ENCODE results near the gene ATP1A3.

ATP1A3 gene

DNA sequence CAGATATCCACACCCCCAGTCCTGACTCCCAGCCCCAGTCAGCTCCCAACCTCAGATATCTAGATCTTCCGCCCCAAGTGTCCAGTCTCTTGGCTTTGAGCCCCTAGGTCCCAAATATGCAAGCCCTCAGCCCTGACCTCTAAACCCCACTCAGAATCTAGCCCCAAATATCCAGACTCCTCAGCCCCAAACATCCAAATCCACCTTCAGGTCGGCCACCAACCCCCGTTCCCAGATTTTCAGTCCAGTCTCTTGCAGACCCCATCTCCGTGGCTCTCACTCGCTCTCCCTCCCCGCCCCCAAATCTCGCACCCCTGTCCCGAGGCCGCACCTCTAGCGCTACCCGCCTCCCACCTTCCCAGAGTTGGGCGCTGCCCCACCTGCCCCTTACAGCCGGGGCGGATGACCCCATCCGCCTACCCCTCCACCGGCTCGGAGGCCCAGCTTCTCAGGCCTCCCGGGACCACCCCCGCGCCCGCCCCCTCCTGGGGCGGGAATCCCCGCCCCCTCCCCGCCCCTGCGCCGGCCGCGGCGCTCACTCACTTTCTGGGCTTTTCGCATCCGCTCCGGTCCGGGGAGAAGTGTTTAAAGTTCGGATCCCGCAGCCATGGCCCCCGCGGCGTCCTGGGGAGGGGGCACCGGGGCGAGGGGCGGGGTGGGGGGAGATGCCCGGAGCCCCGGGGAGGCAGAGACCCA lies 66.4 kb downstream of the ATP1A3 start:
- no peak for DNase-seq

DNA sequence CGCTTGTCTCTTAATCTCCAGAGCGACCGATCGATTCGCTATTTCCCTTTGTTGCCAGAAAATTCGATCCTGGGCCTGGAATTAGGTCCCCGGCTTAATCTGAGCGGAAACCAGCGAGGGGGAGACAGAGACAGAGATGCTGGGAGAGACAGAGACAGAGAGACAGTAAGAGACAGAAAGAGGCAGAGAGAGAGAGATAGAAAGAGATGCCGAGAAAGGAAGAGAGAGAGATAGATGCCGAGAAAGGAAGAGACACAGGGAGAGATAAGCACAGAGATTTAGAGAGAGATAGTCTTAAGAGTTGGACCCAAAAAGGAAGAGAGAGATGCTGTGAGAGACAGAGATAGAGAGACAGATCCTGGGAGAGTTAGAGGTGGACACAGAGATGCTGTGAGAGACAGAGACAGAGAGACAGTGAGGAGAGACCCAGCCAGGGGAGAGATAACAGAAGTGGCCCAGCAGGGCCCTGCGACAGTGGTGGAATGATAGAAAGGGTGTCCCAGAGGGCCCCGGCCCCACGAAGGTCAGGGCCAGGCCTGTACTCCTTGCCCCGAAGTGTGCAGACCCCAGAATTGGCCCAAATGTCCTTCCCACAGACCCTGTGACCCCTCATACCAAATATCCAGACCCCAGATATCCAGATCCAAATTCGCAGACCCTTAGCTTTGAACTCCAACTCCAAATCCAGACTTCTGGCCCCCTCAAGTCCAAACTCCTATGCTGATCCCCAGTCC lies 67.1 kb downstream of the ATP1A3 start:
- no peak for DNase-seq

DNA sequence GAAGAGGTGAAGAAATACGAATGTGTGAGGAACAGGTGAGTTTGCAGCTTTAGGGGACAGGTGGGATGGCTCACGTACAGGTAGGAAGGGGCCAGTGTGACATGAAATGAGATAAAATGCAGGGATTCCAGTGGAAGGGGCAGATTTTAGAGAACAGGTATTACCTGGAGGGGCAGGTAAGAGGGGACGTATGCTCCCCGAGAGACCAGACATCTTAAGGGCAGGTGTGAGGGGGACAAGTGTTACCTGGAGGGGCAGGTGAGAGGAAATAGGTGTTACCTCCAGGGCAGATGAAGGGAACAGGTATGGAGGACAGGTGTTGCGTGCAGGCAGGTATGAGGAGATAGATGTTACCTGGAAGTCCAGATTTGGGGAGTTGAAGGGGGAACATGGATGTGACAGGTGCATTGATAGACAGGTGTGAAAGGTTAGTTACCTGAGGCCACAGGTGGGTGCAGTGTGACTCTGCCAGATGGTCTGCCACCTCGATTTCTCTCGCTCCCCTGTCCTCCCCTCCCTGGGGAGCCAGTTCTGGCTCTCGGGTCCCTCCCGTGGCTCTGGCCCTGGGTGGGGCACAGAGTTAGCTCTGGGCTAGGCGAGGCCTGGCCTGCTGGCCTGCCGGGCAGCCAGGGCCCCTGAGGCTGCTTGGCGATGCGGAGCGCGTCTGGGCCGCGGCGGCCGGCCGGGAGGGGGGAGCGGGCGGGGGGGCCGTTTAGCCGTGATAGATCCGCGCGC lies 67.8 kb downstream of the ATP1A3 start:
- DNase-seq, result no peak

DNA sequence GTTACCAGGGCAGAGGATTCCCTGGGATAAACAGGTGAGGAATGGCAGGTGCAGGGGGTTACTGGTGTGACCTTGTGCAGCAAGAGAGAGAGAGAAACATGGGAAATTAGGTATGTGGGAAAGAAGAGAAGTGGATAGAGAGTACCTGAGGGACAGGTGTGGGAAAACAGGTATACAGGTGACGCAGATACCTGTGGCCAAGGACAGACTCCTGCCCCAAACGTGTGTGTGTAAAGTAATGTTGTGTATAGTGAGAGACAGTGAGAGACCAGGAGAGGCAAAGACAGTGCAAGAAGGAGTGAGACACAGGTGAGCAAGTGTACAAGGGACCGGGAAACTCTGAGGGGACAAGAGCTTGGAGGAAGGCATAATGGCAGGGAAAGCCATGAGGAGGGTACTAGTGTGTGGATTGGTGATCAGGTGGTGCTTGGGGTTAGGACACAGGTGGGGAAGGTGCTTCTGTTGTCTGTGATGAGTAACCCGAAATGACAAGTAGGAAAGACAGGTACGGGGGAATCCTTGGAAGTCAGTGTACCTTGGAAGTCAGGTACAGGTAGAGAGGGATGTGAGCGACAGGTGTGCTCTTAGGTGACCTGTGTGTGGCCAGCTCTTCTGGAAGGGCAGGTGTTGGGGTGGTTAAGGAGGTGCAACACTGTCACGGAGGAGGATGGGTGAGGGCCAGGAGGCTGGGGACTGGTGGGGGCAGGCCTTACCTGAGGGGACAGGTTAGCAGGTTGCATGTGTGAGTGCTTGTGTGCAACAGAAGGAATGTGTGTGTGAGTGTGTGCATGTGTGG lies 68.6 kb downstream of the ATP1A3 start:
- DNase-seq, result no peak

DNA sequence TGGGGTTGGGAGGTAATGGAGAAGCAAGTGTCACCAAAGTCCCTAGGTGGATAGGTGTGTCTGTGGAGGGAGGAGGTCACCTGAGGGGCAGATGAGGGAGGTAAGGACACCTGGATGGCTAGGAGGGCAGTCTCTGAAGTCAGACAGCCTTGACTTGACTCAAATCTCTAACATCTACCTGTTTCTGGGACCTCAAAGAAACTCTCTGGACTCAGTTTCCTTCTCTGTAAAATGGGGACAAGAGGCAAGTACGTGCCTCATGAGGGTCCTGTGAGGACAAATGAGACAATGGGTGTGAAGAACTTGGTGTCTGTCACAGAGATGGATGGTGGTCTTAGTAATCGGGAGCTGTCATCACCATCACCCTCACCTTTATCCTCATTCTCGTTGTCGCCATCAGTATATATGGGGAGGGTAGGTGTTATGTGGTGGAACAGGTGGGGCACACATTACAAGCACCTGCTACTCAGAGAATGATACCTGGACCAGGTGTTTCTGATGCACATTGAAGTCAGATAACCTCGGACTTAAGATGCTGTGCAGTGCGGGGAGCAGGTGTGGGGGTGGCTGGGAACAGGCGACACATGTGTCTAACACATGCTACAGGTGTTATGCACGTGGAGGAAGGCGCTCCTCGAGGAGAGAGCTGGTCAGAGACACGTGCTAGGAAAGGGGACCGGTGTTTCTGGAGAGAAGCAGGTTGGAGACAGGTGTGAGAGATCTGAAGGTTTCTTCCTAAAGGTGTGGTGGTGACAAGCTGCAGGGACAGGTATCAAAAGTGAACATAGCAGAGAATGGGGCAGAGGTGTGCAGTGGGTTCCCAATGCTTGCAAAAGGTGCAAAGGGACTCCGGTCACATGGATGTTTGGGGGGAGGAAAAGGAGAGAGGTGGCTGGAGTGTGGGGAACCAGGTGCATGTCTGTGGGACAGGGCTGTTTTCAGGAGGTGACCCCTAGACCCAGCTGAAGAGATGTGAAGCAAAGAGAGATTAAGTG lies 69.6 kb downstream of the ATP1A3 start:
- DNase-seq, result no peak

DNA sequence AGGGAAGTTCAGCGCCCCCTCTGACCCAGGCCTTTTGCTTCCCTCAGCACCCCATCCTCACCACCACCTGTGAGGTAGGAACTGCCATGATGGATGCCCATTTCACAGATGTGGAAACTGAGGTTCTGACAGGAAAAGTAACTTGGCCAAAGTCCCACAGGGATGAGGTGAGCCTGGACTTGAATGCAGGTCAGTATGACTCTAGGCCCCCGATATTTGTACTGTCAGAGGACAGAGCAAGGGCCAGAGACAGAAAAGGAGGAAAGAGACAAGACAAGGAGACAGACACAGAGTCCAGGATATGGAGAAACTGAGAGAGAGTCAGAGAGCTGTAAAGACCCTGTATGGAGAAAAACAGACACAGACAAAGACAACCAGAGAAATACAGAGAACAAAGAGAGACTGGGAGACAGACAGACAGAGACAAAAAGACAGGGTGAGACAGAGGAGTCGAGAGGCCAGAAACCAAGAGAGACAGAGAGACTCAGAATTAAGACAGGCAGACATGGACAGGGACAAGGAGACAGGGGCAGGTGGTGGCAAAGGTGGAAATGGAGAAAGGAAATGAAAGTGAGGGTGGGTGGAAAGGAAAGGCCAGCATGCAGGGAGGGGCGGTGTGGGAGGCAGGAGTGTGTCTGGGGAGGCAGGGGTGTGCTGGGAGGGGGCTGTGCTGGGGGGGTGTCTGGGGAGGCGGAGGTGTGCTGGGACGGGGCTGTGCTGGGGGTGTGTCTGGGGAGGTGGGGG lies 70.8 kb downstream of the ATP1A3 start:
- DNase-seq, result no peak

DNA sequence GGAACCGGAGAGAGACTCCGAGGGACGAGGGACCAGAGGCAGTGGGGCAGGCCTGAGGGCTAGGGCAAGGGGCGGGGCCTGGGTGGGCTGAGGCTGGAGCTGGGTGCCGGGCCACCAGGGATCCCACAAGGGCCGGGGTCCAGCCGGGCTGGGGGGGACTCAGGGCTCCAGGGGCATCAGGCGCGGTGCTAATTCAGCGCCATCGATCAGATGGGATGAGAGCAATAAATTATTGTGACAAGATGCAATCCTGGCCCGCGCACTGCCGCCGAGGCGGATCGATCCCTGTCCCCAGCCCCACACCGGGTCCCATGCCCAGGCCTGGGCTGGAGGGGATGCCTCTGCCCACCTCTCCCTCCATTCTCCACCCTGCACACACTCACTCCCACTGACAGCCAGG lies 71.4 kb downstream of the ATP1A3 start:
- no peak for DNase-seq

DNA sequence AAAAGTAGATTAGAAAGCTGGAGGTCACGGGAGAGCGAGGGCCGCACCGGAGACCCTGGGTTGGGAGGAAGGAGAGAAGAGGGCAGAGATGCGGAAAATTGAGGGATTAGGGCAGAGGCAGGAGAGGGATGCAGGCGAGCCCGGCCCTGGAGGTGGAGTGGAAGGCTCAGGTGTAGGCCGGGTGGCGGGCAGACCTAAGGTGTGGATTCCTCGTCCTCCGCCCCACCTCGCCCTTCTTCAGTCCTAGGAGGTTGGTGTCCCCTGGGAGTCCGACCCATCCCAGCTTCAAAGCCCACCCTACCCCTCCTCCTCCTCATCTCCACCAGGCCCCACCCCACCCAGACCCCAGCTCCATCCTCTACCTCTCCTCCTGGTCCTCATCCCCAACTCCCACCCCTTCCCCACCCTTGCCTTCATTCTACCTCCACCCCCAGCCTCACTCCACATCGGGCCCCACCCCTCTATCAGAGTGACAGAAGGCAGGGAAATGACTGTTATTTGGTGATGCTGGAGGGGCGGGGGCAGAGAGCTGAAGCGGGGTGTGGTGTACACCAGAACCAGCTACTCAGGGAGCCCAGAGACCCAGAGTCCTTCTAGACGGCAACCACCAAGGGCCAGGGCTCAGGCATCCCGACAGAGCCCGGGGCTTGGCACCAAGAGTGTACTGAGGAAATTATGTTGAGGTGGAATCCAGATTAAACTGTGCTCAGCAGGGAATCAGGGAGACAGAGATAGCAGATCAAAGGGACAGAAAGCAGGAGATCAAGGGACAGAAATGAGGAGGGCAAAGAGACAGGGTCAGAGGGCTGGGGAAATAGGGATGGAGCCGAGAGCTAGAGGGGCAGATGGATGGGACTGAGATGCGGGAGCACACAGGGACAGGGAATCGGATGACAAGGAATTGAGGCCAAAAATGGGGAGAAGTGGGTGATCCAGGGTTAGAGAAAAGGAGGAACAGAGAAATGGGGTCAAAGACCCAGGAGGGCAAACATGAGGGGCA lies 72.2 kb downstream of the ATP1A3 start:
- DNase-seq, result no peak

DNA sequence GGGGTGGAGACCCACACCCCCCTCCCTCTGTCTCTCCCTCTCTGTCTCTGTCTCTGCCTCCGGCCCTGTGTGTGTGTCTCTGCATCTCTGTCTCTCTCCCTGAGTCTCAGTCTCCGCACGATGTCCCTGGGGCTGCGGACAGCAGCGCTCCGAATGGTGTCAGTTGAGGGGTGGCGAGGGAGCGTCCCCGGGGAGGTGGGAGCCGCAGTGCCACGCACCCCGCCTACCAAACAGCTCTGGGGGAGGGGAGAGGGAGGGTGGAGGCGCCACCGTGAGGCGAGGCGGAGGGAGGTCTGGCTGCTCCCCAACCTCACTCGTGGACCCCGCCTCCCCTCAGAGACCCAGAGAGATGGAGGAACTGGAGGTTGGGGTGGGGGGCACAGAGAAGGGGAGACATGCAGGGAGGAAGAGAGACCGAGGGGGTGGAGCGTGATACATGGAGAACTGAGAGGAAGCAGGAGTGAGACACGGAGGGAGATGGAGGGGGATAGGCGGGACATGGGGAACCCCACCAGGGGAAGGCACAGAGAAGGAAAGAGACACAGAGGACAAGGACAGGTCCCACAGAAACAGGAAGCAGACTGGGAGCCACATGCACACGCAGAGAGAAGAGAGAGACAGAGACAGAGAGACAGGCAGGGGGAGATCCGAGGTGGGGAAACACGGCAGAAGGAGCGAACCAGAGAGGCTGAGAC lies 73.0 kb downstream of the ATP1A3 start:
- no peak for DNase-seq

DNA sequence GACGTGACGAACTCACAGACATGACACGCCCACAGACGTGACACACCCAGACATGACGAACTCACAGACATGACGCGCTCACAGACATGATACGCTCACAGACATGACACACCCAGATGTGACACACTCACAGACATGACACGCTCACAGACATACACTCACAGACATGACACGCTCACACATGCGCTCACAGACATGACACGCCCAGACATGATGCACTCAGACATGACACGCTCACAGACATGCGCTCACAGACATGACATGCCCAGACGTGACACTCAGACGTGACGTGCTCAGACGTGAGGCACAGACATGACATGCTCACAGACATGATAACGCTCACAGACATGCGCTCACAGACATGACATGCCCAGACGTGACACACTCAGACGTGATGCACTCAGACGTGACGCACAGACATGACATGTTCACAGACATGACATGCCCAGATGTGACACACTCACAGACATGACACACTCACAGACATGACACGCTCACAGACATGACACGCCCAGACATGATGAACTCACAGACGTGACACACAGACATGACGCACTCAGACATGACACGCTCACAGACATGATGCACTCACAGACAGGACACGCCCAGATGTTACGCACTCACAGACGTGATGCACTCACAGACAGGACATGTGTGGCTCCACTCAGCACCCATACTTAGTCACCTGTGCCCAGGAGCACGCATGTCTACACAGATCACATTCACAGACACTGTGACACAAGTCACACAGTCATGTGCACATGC lies 73.9 kb downstream of the ATP1A3 start:
- DNase-seq, result no peak

DNA sequence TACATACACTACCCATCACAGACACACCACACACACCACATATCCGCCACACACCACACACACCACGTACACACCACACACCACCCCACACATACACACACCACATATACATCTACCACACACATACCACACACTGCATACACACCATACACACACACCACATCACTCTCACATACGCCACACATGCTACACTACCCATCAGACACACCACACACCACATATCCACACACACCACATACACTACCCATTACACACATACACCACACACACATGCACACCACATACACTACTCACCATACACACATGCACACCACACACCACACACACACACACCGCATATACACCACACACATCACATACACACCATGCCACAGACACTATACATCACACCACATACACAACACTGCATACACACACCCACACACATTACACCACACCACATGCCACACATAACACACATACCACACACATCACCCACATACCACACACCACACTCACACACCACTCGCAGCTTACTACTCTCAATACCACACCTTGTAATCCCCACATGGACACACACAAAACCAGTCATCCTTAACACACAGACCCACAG lies 75.3 kb downstream of the ATP1A3 start:
- no peak for DNase-seq

DNA sequence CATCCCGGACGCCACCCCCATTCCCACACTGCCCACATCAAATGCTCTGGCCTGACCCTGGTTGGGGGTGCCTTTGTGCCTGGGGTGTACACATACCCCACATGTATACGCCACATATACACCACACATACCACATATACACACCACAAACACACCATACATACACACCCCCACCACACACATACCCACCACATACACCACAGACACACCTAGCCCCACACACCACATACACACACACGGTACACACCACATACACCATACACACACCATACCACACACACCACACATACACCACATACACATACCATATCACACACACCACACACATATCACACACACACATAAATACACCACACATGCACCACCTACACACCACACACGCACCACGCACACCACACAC lies 75.9 kb downstream of the ATP1A3 start:
- DNase-seq, result no peak

DNA sequence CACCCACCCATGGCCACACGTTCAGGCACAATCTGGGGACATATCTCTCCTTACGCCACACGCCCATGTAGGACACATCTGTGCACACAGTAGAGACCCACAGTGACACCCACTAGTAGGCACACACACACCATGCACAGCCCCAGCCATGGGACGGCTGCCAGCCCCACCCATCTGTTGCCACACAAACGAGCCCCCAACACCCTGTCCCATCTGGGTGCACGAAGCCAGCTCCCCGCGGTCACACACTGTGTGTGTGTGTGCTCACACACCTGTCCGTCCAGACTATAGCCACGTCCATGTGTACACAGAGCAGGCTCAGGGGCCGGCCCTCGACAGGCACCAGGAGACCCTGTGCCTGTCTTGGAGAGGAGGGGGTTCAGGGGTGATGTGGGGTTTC lies 76.4 kb downstream of the ATP1A3 start:
- no peak for DNase-seq

All from stimulated activated CD4-positive, alpha-beta T cell treated with anti-CD3 and anti-CD28 coated beads, Interleukin-2, amount 100 ng/mL, for 24 hours (primary cell).